ENCODE results near the gene SNED1. TPM values are rescaled to one million over a fixed set of nuclear protein-coding genes. Genes with fewer than 3 reads are reported as not detected.

SNED1 gene
- total RNA-seq, 2 donors from 2014 or later = 0.36 to 4.1 TPM

Other genes starting within 250 kb of the SNED1 start
- gene KIF1A, start 178.4 kb upstream of the SNED1 start, total RNA-seq = 10 to 100 TPM; 28.8 to 30.1 TPM
- not detected for gene AGXT, start 129.8 kb upstream of the SNED1 start, total RNA-seq
- not detected for gene MAB21L4, start 102.5 kb upstream of the SNED1 start, total RNA-seq
- gene CROCC2, start 92.3 kb upstream of the SNED1 start, total RNA-seq = not detected
- gene MTERF4, start 103.7 kb downstream of the SNED1 start, total RNA-seq = 10 to 100 TPM; 48.7 to 53.7 TPM
- 100 to 1,000 TPM; 123 to 171 TPM for gene PASK, start 150.9 kb downstream of the SNED1 start, total RNA-seq
- 10 to 100 TPM; 89.1 to 97.8 TPM for gene PPP1R7, start 151.8 kb downstream of the SNED1 start, total RNA-seq
- under 1 TPM; 0.72 to 0.90 TPM for gene ANO7, start 190.1 kb downstream of the SNED1 start, total RNA-seq

All from activated T-cell treated with anti-CD3 and anti-CD28 coated beads, Interleukin-2, amount 50 U/mL, for 72 hours (primary cell).